ENCODE measurements around the gene SIPA1. TPM values are rescaled to one million over a fixed set of nuclear protein-coding genes. Genes with fewer than 3 reads are reported as not detected.

The SIPA1 gene
- 10.4 and 19.5 TPM in 2 replicates for total RNA-seq (2014; rRNA removed; shearing (Covaris generic))

GRCh38 chr11:65637794-65638419, at the start of gene SIPA1:
Gene SIPA1 (plus strand): TSS chr11:65638101. CDS start chr11:65640922, 2,821 bp downstream.
- DNase-seq (ENCODE audit: low spot score): peak; percentile 90

GRCh38 chr11:65588199-65589054, 49.5 kb upstream of the SIPA1 start:
- no peak for DNase-seq (ENCODE audit: low spot score)

DNA sequence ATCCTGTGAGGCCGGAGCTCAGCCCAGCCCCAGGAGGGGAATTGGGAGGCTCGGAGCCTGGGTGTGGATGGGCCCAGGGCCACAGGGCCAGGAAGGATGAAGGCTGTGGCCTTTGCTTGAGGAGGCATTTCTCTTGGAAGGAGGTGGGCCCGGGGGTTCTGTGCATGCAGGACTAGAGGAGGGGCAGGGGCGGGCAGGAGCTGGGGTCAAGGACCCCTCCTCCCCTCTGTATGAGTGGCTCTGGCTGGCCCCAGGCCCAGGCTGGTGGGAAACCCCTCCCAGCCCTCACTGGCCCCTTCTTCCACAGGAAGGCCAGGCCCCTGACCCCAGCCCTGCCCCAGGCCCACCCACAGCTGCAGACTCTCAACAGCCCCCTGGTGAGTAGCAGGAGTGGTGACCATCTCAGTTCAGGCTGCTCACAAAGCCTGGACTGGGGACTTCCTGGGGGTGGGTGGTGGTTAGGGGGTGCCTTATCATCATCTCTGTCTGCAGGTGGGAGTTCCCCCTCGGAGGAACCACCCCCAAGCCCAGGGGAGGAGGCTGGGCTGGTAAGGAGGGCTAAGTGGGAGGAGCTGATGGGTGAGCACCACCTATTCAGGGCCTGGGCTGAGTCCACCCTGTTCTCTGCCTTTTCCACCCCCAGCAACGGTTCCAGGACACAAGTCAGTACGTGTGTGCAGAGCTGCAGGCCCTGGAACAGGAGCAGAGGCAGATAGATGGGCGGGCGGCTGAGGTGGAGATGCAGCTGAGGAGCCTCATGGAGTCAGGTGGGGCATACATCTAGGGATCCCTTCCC, 48.3 kb upstream of the SIPA1 start:
- no peak for DNase-seq (ENCODE audit: low spot score)

DNA sequence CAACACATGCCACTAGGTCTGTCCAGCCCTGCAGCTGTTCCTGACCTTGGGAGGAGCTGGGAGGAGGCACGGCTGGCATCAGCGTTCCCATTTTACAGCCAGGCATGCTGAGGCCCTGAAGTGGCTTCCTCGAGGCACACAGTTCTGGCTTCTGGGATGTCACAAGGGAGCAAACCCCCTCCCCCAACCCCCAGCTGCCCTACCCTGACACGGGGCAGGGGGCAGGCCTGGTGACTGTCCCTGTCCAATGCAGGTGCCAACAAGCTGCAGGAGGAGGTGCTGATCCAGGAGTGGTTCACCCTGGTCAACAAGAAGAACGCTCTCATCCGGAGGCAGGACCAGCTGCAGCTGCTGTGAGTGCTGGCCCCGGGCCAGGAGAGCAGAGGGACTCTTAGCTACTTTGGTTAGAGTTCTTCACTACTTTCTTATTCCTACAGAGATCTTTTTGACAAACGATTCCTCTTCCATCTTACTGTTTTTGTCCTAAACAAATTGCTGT, 47.6 kb upstream of the SIPA1 start:
- DNase-seq (ENCODE audit: low spot score): no peak

- no peak for DNase-seq (ENCODE audit: low spot score)
These were observed 45.7 kb upstream of the SIPA1 start for GRCh38 chr11:65591939-65592857.

DNA sequence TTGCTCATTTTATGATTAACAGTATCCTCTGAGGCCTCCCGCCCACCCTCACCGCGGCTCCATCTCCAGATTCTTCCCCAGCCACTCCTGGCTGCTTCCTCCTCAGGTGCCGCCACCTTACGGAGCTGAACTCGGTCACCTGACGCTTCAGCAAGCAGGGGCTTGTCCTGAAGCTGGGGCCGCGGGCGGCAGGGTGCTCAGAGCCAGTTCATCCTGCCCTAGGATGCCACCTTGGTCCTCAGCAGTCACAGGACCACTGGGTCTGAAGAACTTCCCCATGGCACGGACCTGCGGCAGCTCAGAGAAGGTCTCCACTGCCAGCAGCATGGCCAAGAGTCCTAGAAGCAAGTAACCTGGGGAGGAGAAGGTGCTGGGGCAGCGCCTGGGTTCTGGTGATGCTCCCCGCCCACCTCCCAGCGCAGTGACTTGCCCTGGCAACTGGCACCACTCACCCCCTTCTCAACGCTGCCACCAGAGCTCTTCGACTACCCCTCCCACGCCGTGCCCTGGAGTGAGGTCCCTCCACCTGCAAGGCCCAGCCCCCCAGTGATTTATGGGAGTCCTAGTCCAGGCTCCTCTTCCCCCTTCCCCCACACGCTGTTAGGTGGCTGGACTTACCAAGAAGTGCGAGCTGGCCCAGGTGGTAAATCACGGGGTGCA, 44.9 kb upstream of the SIPA1 start:
- DNase-seq (ENCODE audit: low spot score): no peak

- no peak for DNase-seq (ENCODE audit: low spot score)
These were observed 44.1 kb upstream of the SIPA1 start for GRCh38 chr11:65593518-65594414.

GRCh38 chr11:65595131-65595530, 42.8 kb upstream of the SIPA1 start:
- no peak for DNase-seq (ENCODE audit: low spot score)

GRCh38 chr11:65595543-65596281, 42.2 kb upstream of the SIPA1 start, which contains the start of gene KCNK7:
Gene KCNK7 (minus strand): TSS chr11:65595800. CDS start chr11:65595772, 28 bp downstream.
- no peak for DNase-seq (ENCODE audit: low spot score)

- no peak for DNase-seq (ENCODE audit: low spot score)
These were observed 41.4 kb upstream of the SIPA1 start for GRCh38 chr11:65596520-65596919.

DNA sequence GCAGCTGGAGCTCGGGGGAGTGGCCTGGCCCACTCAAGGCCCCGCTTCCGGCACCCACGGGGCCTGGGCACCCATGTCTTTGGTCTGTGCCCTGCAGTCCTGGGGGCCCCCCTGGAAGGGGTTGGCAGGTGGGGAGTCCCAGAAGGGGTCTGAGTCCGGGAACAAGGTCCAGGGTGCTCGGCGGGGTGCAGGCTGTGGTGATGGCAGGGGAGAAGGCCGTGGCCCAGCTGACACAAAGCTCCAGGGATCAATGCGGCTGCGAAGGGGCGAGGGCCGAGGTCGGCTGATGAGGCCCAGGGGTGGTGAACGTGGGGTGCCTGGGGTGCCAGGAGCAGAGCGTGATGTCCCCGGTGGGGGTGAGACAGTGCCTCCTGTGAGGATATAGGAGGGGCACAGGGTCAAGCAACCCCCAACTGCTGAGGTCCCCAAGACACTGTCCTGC, 39.6 kb upstream of the SIPA1 start:
- DNase-seq (ENCODE audit: low spot score): no peak

- DNase-seq (ENCODE audit: low spot score): no peak
These were observed 38.5 kb upstream of the SIPA1 start for GRCh38 chr11:65599216-65599954.

DNA sequence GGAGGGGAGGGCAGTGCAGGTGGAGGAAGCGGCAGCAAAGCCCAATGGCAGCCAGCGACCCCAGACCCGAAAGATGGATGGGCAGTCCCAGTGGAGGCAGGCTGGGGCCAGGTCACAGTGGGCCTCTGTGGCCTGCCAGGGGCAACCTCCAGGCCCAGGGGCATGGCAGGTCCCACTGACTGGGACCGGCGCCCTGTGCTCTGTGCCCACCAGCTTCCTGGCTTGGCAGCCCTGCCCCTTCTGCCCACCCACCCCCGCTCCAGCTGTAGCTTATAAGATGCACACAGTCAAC, 38.0 kb upstream of the SIPA1 start:
- DNase-seq (ENCODE audit: low spot score): no peak

GRCh38 chr11:65604258-65604657, 33.6 kb upstream of the SIPA1 start:
- no peak for DNase-seq (ENCODE audit: low spot score)

- DNase-seq (ENCODE audit: low spot score): no peak
These were observed 30.9 kb upstream of the SIPA1 start for GRCh38 chr11:65606876-65607613.

- DNase-seq (ENCODE audit: low spot score): no peak
These were observed 30.1 kb upstream of the SIPA1 start for GRCh38 chr11:65607614-65608426.
